HepG2 (cell line): ENCODE results near the gene ADSS1. TPM values are rescaled to one million over a fixed set of nuclear protein-coding genes. Genes with fewer than 3 reads are reported as not detected.
A peak's percentile ranks its signal among the peaks of the same experiment; 100 is the strongest.

Experiments used
- CBX2 ChIP-seq, 2 experiments: fragments of 200-600 bp in 1 of 2; sonication (generic); formaldehyde crosslinking in 1 of 2; IDR thresholded peaks; 2 replicates each; pipeline versions ENCODE4 v1.7.0 to v1.8.1; 2018 to 2022; ENCODE audit warnings: low read depth in 2 of 2, low read length in 1 of 2, mild to moderate bottlenecking in 1 of 2, missing genetic modification reagents in 1 of 2
- EP300 ChIP-seq, 3 experiments: sonication (generic) in 1 of 3; formaldehyde crosslinking in 1 of 3; IDR thresholded peaks; 2 replicates each; pipeline versions ENCODE4 v1.5.1 to v1.6.1; 2011 to 2020; ENCODE audit warnings: low read depth in 2 of 3, low read length in 2 of 3, borderline replicate concordance in 1 of 3, improper control_type of control experiment in 1 of 3, mild to moderate bottlenecking in 1 of 3, missing genetic modification reagents in 1 of 3, moderate library complexity in 1 of 3
- HMG20A ChIP-seq: IDR thresholded peaks from 2 replicates; pipeline ENCODE4 v1.6.1; 2016; ENCODE audit warnings: borderline replicate concordance
- HMG20B ChIP-seq: conservative IDR thresholded peaks from 2 replicates; pipeline ENCODE4 v1.6.1; 2016; ENCODE audit warnings: missing genetic modification reagents, missing compliant biosample characterization
- MXD4 ChIP-seq: IDR thresholded peaks from 2 replicates; pipeline ENCODE4 v1.6.1; 2016; ENCODE audit warnings: mild to moderate bottlenecking, missing biosample characterization, missing genetic modification reagents
- NR2F1 ChIP-seq, 2 experiments: fragments of 450-650 bp in 1 of 2; formaldehyde crosslinking in 1 of 2; IDR thresholded peaks; 2 replicates each; pipeline versions ENCODE4 v1.5.0 to v1.6.1; 2016 to 2020; ENCODE audit warnings: mild to moderate bottlenecking in 1 of 2, missing compliant biosample characterization in 1 of 2, missing genetic modification reagents in 1 of 2, moderate library complexity in 1 of 2
- PHF21A ChIP-seq: sonication (generic); formaldehyde crosslinking; IDR thresholded peaks from 2 replicates; pipeline ENCODE4 v1.5.0; 2020; ENCODE audit warnings: mild to moderate bottlenecking, missing genetic modification reagents
- RARA ChIP-seq: IDR thresholded peaks from 2 replicates; pipeline ENCODE4 v1.6.1; 2016; ENCODE audit warnings: missing genetic modification reagents, missing compliant biosample characterization
- RFX3 ChIP-seq: IDR thresholded peaks from 2 replicates; pipeline ENCODE4 v1.6.1; 2016; ENCODE audit warnings: missing biosample characterization, missing genetic modification reagents
- RFXAP ChIP-seq: sonication (generic); formaldehyde crosslinking; IDR thresholded peaks from 2 replicates; pipeline ENCODE4 v1.4.0; 2020; ENCODE audit warnings: missing genetic modification reagents, borderline replicate concordance
- RNF2 ChIP-seq: fragments of 450-650 bp; conservative IDR thresholded peaks from 2 replicates; pipeline ENCODE4 v1.6.1; 2016; ENCODE audit warnings: low read depth
- RXRB ChIP-seq: IDR thresholded peaks from 2 replicates; pipeline ENCODE4 v1.6.1; 2016; ENCODE audit warnings: borderline replicate concordance, missing genetic modification reagents, missing compliant biosample characterization
- SP4 ChIP-seq: sonication (generic); formaldehyde crosslinking; IDR thresholded peaks from 2 replicates; pipeline ENCODE4 v1.8.1; 2023; ENCODE audit warnings: mild to moderate bottlenecking, missing genetic modification reagents
- ZFAT ChIP-seq: sonication (generic); formaldehyde crosslinking; conservative IDR thresholded peaks from 2 replicates; pipeline ENCODE4 v1.8.1; 2023; ENCODE audit warnings: missing genetic modification reagents, inconsistent platforms
- ZNF292 ChIP-seq: sonication (generic); formaldehyde crosslinking; IDR thresholded peaks from 2 replicates; pipeline ENCODE4 v1.8.1; 2022; ENCODE audit warnings: mild to moderate bottlenecking, low read depth, missing genetic modification reagents, borderline replicate concordance
- ZNF44 ChIP-seq: sonication (generic); formaldehyde crosslinking; IDR thresholded peaks from 2 replicates; pipeline ENCODE4 v1.5.1; 2020; ENCODE audit warnings: mild to moderate bottlenecking, missing genetic modification reagents
- ZNF557 ChIP-seq: sonication (generic); formaldehyde crosslinking; IDR thresholded peaks from 2 replicates; pipeline ENCODE4 v1.4.0; 2020; ENCODE audit warnings: missing genetic modification reagents
- ZNF619 ChIP-seq: sonication (generic); formaldehyde crosslinking; IDR thresholded peaks from 2 replicates; pipeline ENCODE4 v1.4.0; 2020; ENCODE audit warnings: mild to moderate bottlenecking, missing genetic modification reagents
- ZNF709 ChIP-seq: sonication (generic); formaldehyde crosslinking; IDR thresholded peaks from 2 replicates; pipeline ENCODE4 v1.5.0; 2020; ENCODE audit warnings: mild to moderate bottlenecking, missing genetic modification reagents
- ZNF740 ChIP-seq: sonication (generic); formaldehyde crosslinking; IDR thresholded peaks from 2 replicates; pipeline ENCODE4 v1.4.0; 2020; ENCODE audit warnings: missing genetic modification reagents
- ZNF775 ChIP-seq: sonication (generic); formaldehyde crosslinking; IDR thresholded peaks from 2 replicates; pipeline ENCODE4 v1.4.0; 2020; ENCODE audit warnings: missing genetic modification reagents, mild to moderate bottlenecking, moderate library complexity, borderline replicate concordance
- polyA plus RNA-seq, 8 experiments: library from polyadenylated mRNA; depleted of rRNA in 3 of 8; stranded (reverse) in 7 of 8; unstranded in 1 of 8; fragments of >200 nt; fragmentation: Illumina TruSeq in 4 of 8; extraction: Trizol in 4 of 8; gene quantifications; 2 replicates each; pipeline versions ENCODE4 v1.2.1 to v1.2.3, GENCODE V29; 2011 to 2016; ENCODE audit warnings: low read depth in 4 of 8, missing spikeins in 1 of 8, mixed read lengths in 1 of 8; ENCODE audit not compliant: insufficient read depth in 1 of 8
- total RNA-seq, 5 experiments: library from RNA; depleted of rRNA; stranded (reverse); fragments of >200 nt; fragmentation: Illumina TruSeq; extraction: Trizol; gene quantifications; 2 replicates each; pipeline ENCODE4 v1.2.3, GENCODE V29; 2016; ENCODE audit warnings: low read depth in 1 of 5
- TF ChIP-seq, protein P1 (sequence below), 2 experiments: IDR thresholded peaks; 2 replicates each; pipeline ENCODE4 v1.6.1; 2011 to 2012; ENCODE audit warnings: low read length in 2 of 2, borderline replicate concordance in 1 of 2, low read depth in 1 of 2, mild to moderate bottlenecking in 1 of 2, moderate library complexity in 1 of 2
- TF ChIP-seq, protein P2 (sequence below): IDR thresholded peaks from 2 replicates; pipeline ENCODE4 v1.6.1; 2016; ENCODE audit warnings: missing biosample characterization, missing genetic modification reagents, low read depth

The ADSS1 gene
- total and polyA plus RNA-seq, 2 of the 13 experiments (the other 11 are each of a cell fraction or from before 2014, with no cell fraction given) = 1.0 to 36.7 TPM

GRCh38 chr14:104735830-104736642 is 12.0 kb downstream of the ADSS1 start (continued):
- TF ChIP-seq, protein P1, sequence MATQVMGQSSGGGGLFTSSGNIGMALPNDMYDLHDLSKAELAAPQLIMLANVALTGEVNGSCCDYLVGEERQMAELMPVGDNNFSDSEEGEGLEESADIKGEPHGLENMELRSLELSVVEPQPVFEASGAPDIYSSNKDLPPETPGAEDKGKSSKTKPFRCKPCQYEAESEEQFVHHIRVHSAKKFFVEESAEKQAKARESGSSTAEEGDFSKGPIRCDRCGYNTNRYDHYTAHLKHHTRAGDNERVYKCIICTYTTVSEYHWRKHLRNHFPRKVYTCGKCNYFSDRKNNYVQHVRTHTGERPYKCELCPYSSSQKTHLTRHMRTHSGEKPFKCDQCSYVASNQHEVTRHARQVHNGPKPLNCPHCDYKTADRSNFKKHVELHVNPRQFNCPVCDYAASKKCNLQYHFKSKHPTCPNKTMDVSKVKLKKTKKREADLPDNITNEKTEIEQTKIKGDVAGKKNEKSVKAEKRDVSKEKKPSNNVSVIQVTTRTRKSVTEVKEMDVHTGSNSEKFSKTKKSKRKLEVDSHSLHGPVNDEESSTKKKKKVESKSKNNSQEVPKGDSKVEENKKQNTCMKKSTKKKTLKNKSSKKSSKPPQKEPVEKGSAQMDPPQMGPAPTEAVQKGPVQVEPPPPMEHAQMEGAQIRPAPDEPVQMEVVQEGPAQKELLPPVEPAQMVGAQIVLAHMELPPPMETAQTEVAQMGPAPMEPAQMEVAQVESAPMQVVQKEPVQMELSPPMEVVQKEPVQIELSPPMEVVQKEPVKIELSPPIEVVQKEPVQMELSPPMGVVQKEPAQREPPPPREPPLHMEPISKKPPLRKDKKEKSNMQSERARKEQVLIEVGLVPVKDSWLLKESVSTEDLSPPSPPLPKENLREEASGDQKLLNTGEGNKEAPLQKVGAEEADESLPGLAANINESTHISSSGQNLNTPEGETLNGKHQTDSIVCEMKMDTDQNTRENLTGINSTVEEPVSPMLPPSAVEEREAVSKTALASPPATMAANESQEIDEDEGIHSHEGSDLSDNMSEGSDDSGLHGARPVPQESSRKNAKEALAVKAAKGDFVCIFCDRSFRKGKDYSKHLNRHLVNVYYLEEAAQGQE (IDR thresholded peaks at IDR 0.05; ENCODE audit: borderline replicate concordance in 1 of 2, low read depth in 1 of 2, low read length in 2 of 2) = no peak; a peak in 1 of 4 replicates
- TF ChIP-seq RARA (CRISPR knock-in tag) (peak; percentile 99), ZNF775 (CRISPR knock-in tag) (no peak), ZFAT (CRISPR knock-in tag) (no peak), CBX2 (IDR thresholded peaks at IDR 0.05; ENCODE audit: low read depth, low read length) (no peak), CBX2 (CRISPR knock-in tag; IDR thresholded peaks at IDR 0.05; ENCODE audit: low read depth) (0 out of 2 replicates have a peak, but pooled peaks have one; percentile 14), EP300 (IDR thresholded peaks at IDR 0.05; ENCODE audit: low read depth in 2 of 2, low read length in 2 of 2) (peak in 1 of 2 experiments; percentile 78; a peak in 1 of 4 replicates), EP300 (CRISPR knock-in tag; IDR thresholded peaks at IDR 0.05; ENCODE audit: borderline replicate concordance) (peak; percentile 82), RFXAP (CRISPR knock-in tag) (no peak; the same call in 1 of the 2 replicates), NR2F1 (CRISPR knock-in tag; IDR thresholded peaks at IDR 0.05) (peak; percentile 64 to 89), MXD4 (CRISPR knock-in tag) (0 out of 2 replicates have a peak, but pooled peaks have one; percentile 79), RFX3 (CRISPR knock-in tag) (peak; percentile 30; the same call in 1 of the 2 replicates), PHF21A (peak; percentile 96), SP4 (CRISPR knock-in tag) (peak; percentile 88), HMG20A (CRISPR knock-in tag) (peak; percentile 74; the same call in 1 of the 2 replicates), ZNF292 (CRISPR knock-in tag) (peak; percentile 85; the same call in 1 of the 2 replicates), RXRB (peak; percentile 97), ZNF44 (CRISPR knock-in tag) (0 out of 2 replicates have a peak, but pooled peaks have one; percentile 65), ZNF740 (CRISPR knock-in tag) (no peak), HMG20B (CRISPR knock-in tag) (no peak), RNF2 (peak; percentile 66), ZNF619 (CRISPR knock-in tag) (peak; percentile 88; the same call in 1 of the 2 replicates), ZNF557 (0 out of 2 replicates have a peak, but pooled peaks have one; percentile 38), ZNF709 (CRISPR knock-in tag) (peak; percentile 86; the same call in 1 of the 2 replicates)
- TF ChIP-seq, protein P2, sequence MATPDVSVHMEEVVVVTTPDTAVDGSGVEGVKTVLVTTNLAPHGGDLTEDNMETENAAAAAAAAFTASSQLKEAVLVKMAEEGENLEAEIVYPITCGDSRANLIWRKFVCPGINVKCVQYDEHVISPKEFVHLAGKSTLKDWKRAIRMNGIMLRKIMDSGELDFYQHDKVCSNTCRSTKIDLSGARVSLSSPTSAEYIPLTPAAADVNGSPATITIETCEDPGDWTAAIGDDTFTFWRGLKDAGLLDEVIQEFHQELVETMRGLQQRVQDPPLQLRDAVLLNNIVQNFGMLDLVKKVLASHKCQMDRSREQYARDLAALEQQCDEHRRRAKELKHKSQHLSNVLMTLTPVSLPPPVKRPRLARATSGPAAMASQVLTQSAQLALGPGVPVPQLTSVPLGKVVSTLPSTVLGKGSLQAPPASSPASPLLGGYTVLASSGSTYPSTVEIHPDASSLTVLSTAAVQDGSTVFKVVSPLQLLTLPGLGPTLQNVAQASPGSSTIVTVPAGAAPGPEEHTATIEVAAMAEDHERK (CRISPR knock-in tag) = 0 out of 2 replicates have a peak, but pooled peaks have one; percentile 19
